Measurements from ENCODE around the gene CDH23. TPM values are rescaled to one million over a fixed set of nuclear protein-coding genes. Genes with fewer than 3 reads are reported as not detected.

The CDH23 gene
- total and polyA plus RNA-seq, 2 of the 8 experiments (the other 6 are each of a cell fraction or from before 2014, with no cell fraction given) = 1.9 to 4.9 TPM

GRCh38 chr10:71814922-71815411, 418.2 kb downstream of the CDH23 start:
- H3K9ac ChIP-seq (replicated peaks in 1 of 4; ENCODE audit: extremely low read depth in 1 of 4, low read depth in 3 of 4, low read length in 3 of 4) = no peak overlapping the region
- H4K20me1 ChIP-seq (replicated peaks in 1 of 2; ENCODE audit: control insufficient read depth in 1 of 2, insufficient read depth in 2 of 2, low read length in 2 of 2) = peaks cover 4 to 6% of the 10 kb centered on the region in 2 experiments
- no peak overlapping the region for H3K56ac ChIP-seq (replicated peaks; ENCODE audit: insufficient read length, low read depth, low read length)
- H3K36me3 ChIP-seq (ENCODE audit: control insufficient read depth in 2 of 4, insufficient read depth in 4 of 4, low read length in 3 of 4) = peaks cover 21 to 48% (median 40%) of the 10 kb centered on the region in 4 experiments
- H2AK5ac ChIP-seq (ENCODE audit: low read depth, low read length) = no peak overlapping the region
- CTCF ChIA-PET (ENCODE audit: partially characterized antibody) = interaction anchor here (0.8 to 5.2 kb wide), 19 partner anchors 10 to 112 kb away, joined by 3 to 30 read pairs (median 6); no protein-coding TSS in a partner anchor
- no peak overlapping the region for H2BK20ac ChIP-seq (ENCODE audit: low read length)
- H2BK5ac ChIP-seq (ENCODE audit: low read depth, low read length) = no peak overlapping the region
- H3K27ac ChIP-seq (ENCODE audit: low read depth, low read length) = no peak overlapping the region
- POLR2A ChIA-PET (ENCODE audit: partially characterized antibody) = interaction anchor here (0.6 to 2.9 kb wide), 5 partner anchors 9 to 68 kb away, joined by 3 to 10 read pairs (median 3); partner anchors contain the start of gene VSIR
- H3K79me1 ChIP-seq (ENCODE audit: low read depth, low read length) = no peaks in the 10 kb centered on the region
- no peak overlapping the region for H3K18ac ChIP-seq (ENCODE audit: extremely low read depth, low read length)
- FAIRE-seq = no peak
- no peaks in the 10 kb centered on the region for H3K23me2 ChIP-seq (ENCODE audit: low read depth, low read length)
- no peak overlapping the region for H4K5ac ChIP-seq (ENCODE audit: insufficient read length, low read depth, low read length)
- H2AFZ ChIP-seq (ENCODE audit: low read length) = no peak overlapping the region
- no peak overlapping the region for H2BK12ac ChIP-seq (ENCODE audit: low read depth, low read length)
- H2BK15ac ChIP-seq (ENCODE audit: low read length) = no peak overlapping the region
- H3K4me2 ChIP-seq (ENCODE audit: insufficient read depth in 1 of 2, low read depth in 2 of 2, low read length in 2 of 2) = no peak overlapping the region
- no peaks in the 10 kb centered on the region for H3K27me3 ChIP-seq (replicated peaks in 1 of 4; ENCODE audit: control insufficient read depth in 3 of 4, extremely low read depth in 1 of 4, insufficient read depth in 3 of 4, low read length in 3 of 4)
- H2BK120ac ChIP-seq (replicated peaks; ENCODE audit: low read depth, low read length) = no peak overlapping the region
- peak in 1 of 2 experiments; percentile 68 for DNase-seq (ENCODE audit: low read depth in 1 of 2, low spot score in 2 of 2)
- peaks cover 0 to 3% (median 0%) of the 10 kb centered on the region in 4 experiments; a peak in 1 of 7 replicates for H3K4me1 ChIP-seq (replicated peaks in 1 of 4; ENCODE audit: control insufficient read depth in 3 of 4, insufficient read depth in 4 of 4, low read length in 3 of 4)
- no peak overlapping the region for H3K14ac ChIP-seq (ENCODE audit: insufficient read length)
- H3K9me3 ChIP-seq (ENCODE audit: insufficient read depth in 2 of 2, low read depth in 1 of 2, low read length in 1 of 2) = no peaks in the 10 kb centered on the region
- no peak overlapping the region for H3K4ac ChIP-seq (replicated peaks; ENCODE audit: insufficient read length, low read depth, low read length)
- WGBS, 2 experiments (ENCODE audit: extremely low coverage in 1 of 2, insufficient coverage in 1 of 2, insufficient read length in 1 of 2, insufficient replicate concordance in 2 of 2, low coverage in 1 of 2, low lambda C conversion rate in 2 of 2, missing lambda C conversion rate in 1 of 2) = 91% methylated on average over 26 of the region's 26 CpGs; no CpG with 5 or more reads in 1 of the 2 experiments
- TF ChIP-seq POLR2AphosphoS5 (IDR thresholded peaks at IDR 0.05; ENCODE audit: low read depth, low read length) (peak; percentile 49; the same call in 1 of the 2 replicates), HDAC6 (IDR thresholded peaks at IDR 0.05; ENCODE audit: low read depth, low read length) (no peak), CEBPB (IDR thresholded peaks at IDR 0.05; ENCODE audit: low read depth, low read length) (no peak), ATF3 (IDR thresholded peaks at IDR 0.05; ENCODE audit: insufficient read depth, low read depth, low read length) (no peak), RAD21 (IDR thresholded peaks at IDR 0.05 in 1 of 2, conservative IDR thresholded peaks at IDR 0.05 in 1 of 2; ENCODE audit: low read depth in 2 of 2, low read length in 2 of 2) (peak; percentile 13 to 32; a peak in 3 of 4 replicates), CHD2 (IDR thresholded peaks at IDR 0.05; ENCODE audit: low read length) (no peak), MAX (IDR thresholded peaks at IDR 0.05) (peak; percentile 69), JUN (IDR thresholded peaks at IDR 0.05; ENCODE audit: low read depth, low read length) (no peak)
- TF ChIP-seq, protein P1, sequence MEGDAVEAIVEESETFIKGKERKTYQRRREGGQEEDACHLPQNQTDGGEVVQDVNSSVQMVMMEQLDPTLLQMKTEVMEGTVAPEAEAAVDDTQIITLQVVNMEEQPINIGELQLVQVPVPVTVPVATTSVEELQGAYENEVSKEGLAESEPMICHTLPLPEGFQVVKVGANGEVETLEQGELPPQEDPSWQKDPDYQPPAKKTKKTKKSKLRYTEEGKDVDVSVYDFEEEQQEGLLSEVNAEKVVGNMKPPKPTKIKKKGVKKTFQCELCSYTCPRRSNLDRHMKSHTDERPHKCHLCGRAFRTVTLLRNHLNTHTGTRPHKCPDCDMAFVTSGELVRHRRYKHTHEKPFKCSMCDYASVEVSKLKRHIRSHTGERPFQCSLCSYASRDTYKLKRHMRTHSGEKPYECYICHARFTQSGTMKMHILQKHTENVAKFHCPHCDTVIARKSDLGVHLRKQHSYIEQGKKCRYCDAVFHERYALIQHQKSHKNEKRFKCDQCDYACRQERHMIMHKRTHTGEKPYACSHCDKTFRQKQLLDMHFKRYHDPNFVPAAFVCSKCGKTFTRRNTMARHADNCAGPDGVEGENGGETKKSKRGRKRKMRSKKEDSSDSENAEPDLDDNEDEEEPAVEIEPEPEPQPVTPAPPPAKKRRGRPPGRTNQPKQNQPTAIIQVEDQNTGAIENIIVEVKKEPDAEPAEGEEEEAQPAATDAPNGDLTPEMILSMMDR (IDR thresholded peaks at IDR 0.05; ENCODE audit: control extremely low read depth in 1 of 3, insufficient read depth in 1 of 3, low read depth in 1 of 3, low read length in 3 of 3) = peak; percentile 36 to 61 (median 57)
- no peak overlapping the region for H3K23ac ChIP-seq (ENCODE audit: insufficient read length)
- no peak overlapping the region for H4K91ac ChIP-seq (replicated peaks; ENCODE audit: insufficient read length, low read length)
- no peak overlapping the region for H3K4me3 ChIP-seq (ENCODE audit: extremely low read depth in 1 of 4, insufficient read depth in 2 of 4, low read depth in 3 of 4, low read length in 4 of 4)
- no peak overlapping the region; the same call in 1 of the 2 replicates for H4K8ac ChIP-seq (ENCODE audit: extremely low read depth, insufficient read depth, low read length)
- no peaks in the 10 kb centered on the region for H3K79me2 ChIP-seq (ENCODE audit: control insufficient read depth in 1 of 2, insufficient read depth in 2 of 2, low read length in 2 of 2)
